NT2/D1 (cell line): ENCODE data around the gene ANLN.

Experiments used
- SUZ12 ChIP-seq: IDR thresholded peaks from 2 replicates; pipeline ENCODE4 v1.6.1; 2011; ENCODE audit not compliant: insufficient read length, insufficient read depth; ENCODE audit errors: extremely low read depth
- YY1 ChIP-seq: IDR thresholded peaks from 2 replicates; pipeline ENCODE4 v1.6.1; 2011; ENCODE audit not compliant: insufficient read length, insufficient read depth
- ZNF274 ChIP-seq: IDR thresholded peaks from 2 replicates; pipeline ENCODE4 v1.6.1; 2011; ENCODE audit warnings: mild to moderate bottlenecking, low read depth, low read length

GRCh38 chr7:36448781-36449379 lies 59.2 kb downstream of the ANLN start:
- TF ChIP-seq SUZ12 (no peak), ZNF274 (no peak), YY1 (no peak)
